EH (cell line): ENCODE results near the gene TEX38.
"Not testable (repeated sequence)": the region's sequence is repeated elsewhere in the genome, so short reads cannot be mapped to it uniquely, and the experiment has no call there.

Experiments used
- DNase-seq: peaks from one replicate; pipeline ENCODE4 v3.0.0-alpha.2; 2015; ENCODE audit warnings: low read depth

The TEX38 gene

DNA sequence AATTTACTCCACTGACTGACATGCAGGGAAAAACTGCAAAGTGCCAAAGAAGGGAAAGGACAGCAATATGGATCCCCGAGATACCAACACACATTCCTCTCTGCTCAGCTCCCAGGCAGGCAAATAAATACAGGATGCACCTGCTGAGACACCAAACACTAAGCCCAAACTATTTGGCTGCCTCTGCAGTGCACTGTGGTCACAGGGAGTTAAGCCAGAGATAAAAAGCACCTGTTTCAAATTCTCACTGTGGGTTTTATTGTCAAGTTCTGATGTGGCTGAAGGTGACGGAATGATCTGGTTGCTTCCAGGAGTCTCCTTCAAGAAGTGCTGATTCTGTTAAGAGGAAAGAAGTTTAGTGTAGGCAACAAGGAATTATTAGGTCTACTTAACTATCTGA lies 17.7 kb downstream of the TEX38 start:
- DNase-seq, result no peak

DNA sequence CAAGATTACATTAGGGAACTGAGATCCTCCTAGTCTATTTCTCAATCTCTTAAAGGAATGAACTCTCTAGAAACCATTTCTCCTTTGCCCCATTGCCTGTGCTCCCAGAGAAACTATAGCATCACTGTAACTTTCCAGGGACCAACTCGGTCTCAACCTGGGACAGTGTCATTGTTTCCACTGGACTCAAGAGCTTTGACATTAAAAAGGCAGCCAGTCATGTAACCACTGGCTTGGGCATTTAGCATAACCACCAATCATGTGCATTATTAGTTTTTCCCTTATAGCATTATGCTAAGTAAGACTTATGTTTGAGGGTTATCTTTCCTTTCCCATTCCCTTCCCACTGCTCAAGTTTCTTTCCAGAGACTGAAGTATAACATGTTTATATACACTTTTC lies 18.2 kb downstream of the TEX38 start:
- DNase-seq, result no peak

DNA sequence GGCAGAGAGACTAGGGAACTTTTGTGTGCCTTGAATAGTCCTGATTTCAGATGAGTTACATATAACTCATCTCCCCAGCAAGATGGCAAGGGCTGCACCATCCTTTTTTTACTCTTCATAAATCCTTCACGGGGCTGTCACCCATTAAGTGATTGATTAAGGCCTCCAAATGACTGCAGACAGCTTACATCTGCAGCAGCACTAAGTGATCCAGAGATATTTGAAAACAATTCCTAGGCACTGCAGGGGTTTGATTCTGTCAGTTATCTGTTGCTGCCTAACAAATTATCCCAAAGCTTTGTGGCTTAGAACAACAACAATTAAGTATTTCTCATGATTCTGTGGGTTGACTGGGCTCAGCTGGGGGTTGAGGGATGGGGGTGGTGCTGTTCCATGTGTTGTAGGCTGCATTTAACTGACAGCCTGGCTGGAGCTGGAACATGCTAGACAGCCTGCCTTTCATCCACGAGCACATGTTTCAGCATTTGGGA lies 19.3 kb downstream of the TEX38 start:
- peak; percentile 35 for DNase-seq

DNA sequence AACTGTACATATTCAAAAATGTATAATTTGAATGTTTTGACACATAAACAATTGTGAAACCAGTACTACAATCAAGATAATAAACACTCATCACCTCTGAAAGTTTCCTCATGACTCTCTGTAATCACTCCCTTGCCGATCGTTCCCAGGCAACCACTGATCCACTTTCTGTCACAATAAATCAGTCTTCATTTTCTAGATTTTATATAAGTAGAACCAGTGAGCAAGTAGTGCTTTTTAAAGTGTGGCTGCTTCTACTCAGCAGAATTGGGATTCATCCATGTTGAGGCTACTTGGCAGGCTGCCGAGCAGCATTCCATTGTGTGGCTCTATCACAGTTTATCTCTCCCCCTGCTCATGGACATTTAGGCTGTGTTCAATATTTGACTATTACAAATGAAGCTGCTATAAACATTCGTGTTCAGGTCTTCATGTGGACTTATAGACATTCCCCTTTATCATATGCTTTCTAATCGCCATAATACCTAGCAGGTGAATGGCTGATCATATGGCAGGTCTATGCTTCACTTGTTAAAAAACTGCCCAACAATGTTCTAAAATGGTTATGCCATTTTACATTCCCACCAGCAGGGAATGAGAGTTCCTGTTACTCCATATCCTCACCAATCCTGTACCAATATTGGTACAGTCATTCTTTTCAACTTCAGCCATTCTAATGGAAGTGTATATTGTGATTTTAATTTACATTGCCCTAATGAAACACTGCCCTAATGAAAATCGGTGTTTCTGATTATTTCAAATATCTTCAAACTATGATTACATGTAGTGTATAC lies 20.5 kb downstream of the TEX38 start:
- DNase-seq, result peak; percentile 34

DNA sequence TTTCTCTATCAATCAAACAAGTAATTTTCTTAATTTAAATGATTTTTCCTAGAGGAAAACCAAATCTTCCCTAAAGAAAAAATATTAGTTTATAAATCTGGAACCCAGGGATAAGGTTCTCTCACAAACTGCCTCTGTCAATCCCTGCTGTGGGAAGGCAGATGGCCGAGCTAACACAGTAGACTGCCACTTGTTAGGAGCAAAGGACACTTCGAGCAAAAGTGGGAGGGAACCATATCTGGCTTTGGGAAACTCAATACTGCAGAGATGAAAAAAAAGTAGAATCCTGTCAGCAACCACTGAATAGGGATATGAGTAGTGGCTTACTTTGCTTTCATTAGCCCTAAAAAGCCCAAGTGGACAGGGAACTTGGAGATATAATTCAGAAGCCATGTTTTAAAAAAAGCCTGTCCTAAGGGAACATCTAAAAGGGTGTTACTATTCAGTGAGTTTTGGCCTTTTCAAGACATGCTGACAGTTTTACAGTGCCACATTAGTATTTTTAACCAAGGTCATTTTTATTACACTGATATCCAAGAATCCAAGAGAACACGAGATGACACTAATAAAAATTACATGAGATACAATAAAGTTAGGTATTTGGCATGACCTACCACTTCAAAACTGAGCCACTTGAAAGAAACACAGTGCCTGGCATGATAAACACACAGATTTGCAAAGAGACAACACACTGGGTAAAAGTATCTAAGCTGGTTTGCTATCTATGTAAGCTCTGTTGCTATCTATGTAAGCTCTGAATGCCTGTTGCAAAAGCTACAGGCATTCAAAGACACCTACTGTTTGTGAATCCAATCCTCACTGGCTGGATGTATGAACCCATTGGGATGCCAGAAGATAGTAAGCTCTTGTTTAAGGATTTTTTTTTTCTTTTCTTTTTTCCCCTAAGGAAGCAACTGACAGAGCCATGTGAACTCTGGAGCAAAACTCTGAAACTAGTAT lies 21.4 kb downstream of the TEX38 start:
- peak; percentile 29 for DNase-seq

DNA sequence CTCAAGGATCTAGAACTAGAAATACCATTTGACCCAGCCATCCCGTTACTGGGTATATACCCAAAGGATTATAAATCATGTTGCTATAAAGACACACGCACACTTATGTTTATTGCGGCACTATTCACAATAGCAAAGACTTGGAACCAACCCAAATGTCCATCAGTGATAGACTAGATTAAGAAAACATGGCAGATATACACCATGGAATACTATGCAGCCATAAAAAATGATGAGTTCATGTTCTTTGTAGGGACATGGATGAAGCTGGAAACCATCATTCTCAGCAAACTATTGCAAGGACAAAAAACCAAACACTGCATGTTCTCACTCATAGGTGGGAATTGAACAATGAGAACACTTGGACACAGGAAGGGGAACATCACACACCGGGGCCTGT lies 23.0 kb downstream of the TEX38 start:
- not testable (repeated sequence) for DNase-seq

DNA sequence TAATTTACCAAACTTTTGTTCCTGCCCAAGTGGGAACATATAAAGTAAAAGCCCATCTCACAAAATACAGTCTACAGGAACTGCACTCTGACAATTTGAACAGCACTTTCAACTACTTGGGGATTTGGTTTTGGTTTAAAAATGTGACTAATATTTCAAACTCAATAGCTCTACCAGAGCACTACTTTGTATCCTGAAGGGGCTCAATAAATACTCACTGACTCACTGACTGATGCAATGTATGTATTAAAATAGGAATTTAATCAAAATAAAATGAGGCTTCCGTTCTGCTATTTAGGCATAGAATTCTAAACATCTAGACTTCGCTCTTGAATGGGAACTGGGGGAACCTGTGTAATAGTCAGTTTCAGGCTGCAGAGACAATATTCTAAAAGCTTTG lies 25.4 kb downstream of the TEX38 start:
- DNase-seq, result peak; percentile 26

DNA sequence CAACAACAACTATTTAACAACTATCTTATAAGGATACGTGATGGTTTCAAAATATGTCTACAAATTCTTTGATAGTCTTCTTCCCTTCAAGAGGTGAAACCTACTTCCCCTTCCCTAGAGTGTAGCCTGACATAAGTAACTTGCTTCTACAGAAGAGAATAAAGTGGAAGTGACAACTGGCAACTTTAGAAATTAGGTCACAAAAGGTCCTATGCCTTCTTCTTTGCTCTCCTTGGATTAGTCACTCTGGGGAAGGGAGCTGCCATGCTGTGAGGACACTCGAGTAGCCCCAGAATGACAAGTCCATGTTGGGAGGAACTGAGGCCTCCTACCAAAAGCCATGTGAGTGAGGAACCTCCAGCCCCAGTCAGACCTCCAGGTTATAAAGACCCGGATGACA lies 28.0 kb downstream of the TEX38 start:
- DNase-seq, result no peak

DNA sequence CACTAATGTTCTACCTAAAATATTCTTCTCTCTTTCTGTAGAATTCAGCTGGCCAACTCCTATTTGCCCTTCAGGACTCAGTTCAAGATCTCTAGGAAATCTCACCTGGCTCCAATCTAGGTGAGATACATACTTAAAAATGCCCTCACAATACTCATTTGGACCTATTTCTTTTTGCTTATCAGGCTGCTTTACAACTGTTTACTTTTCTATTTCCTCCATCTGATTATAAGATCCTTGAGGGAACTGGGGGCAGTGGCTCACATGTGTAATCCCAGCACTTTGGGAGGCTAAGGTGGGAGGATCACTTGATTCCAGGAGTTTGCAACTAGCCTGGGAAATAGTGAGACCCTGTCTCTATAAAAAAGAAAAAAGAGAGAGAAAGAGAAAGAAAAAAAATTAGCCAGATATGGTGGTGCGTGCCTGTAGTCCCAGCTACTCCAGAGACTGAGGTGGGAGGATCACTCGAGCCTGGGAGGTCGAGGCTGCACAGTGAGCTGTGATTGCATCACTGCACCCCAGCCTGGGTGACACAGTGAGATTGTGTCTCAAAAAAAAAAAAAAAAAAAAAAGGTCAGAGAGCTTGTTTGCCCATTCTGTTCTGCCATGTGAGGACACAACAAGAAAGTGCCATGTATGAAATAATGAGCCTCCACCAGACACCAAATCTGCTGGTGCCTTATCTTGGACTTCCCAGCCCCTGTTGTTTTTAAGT lies 32.4 kb downstream of the TEX38 start:
- DNase-seq, result no peak

DNA sequence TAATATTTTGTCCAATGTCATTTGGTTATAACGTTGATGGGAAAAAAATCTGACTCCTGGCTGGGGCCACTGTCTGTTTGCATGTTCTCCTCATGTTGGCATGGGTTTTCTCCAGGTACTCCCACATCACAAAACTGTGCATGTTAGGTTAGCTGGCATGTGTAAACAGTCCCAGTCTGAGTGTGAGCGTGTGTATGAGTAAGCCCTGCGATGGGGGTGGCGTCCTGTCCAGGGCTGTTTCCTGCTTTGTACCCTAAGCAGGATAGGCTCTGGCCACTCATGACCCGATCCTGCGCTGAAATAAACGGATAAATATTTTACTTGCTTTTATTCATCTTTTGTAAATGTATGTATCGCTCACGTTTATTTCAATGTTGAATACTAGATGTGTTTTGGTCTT lies 33.8 kb downstream of the TEX38 start:
- DNase-seq, result no peak

DNA sequence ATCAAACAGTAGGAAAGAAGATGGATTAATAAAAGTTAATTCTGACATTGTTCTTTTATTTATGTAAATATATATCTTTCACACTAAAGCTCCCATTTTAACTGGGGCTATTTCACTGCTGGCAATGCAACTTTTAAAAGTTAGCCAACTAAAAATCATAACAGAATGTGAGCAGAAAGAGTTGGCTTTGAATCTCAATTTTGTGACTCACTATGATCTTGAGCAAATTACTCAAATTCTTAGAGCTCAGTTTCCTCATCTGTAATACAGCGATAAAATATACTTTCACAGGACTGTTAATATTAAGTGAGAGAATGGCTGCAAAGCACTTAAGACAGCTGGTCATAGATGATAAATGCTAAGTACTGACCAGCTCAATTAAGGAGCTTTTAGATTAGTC lies 36.5 kb downstream of the TEX38 start:
- no peak for DNase-seq

DNA sequence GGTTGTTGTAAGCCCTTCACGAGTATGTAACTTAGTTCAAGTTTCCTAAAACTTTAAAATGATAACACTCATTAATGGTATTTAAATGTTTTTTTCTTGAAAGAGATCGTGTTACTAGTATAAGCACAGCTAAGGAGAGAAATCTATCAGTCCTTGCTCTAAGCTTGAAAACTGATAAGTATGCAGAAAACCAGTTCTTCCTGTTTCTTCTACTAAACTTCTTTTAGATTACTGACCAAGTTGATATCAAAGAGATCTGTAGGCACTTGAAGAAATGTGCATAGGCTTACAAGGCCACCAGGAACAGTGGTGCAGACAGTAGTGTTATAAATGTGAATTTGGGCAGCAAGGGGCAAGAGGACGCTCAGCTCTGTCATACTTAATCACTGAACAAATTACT lies 43.3 kb downstream of the TEX38 start:
- no peak for DNase-seq

DNA sequence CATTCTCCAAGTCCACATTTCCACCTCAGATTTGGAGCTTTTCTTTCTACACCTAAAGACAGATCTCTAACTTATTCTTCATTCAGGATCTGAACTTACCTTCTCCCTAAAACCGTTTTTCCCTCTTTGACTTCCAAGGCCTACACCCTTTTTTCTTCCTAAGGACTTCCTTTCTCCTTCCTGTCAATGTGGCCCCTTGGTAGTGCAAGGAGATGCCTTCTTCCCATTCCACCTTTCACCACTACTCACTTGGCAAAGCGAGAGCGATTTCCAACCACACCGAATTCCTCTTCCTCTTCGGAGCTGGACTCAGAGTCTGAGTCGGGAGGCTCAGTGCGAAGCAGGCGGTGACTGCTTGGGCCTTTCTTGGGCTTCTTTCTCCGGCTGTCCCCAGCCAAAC lies 46.0 kb downstream of the TEX38 start:
- peak; percentile 4 for DNase-seq

DNA sequence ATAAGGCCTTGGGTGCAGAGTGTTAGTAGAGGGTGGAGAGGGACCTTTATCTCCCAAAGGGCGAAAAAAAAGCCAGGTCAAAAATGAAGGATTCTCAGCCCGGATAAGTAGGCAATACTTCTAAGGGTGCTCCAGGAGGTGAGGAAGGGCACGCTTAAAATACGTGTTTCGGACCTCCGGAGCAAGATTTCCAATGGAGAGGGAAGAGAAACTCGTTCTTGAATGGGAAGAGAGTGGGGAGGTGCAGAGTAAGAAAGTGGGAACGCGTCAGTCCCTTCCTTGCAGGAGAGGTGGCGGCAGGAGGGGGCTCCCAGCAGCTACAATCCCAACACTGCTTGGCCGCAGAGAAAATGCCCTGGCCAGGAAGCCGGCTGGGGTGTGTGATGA lies 46.7 kb downstream of the TEX38 start:
- DNase-seq, result peak; percentile 26

DNA sequence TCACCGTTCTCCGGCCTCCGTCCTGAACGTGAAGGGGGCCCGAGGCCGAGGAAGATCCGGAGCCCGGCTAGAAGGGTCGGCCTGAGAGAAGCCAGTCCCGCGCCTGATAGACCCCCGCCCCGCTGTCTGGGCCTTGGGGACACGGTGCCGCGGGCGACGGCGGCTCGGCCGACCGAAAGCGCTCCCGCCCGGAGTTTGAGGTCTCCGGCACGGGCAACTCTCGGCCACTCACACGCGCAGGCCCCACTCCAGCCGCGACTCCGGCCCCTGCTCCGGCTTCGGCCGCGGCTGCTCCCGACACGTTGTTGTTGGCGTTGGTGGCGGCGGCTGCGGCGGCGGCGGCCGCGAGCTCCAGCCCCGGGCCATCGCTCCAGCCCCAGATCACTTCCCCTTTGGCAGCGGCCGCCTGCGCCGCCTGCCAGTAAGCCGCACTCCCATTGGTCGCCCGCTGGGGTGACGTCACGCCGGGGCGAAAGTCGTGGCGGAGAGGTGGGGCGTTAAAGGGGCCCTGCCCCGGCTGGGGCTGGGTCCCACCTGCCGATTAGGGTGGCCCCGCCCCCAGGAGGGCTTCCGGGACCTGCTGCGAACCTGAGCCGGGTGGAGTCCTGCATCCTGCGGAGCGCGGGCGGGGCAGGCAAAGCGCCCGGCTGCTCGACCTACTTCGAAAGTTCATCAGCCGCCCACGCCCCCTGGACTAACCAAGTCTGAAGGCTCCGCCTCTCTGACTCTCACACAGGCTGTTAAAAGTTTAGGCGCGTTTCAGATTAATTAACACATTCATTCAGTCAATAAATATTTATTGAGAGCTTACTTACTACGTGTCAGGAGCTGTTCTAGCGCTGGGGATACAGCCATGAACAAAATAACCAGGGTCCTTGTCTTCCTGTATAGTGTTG lies 47.3 kb downstream of the TEX38 start, which contains the start of gene EFCAB14:
Gene EFCAB14 (minus strand): TSS at position 388 of the 896 bp plus-strand sequence. CDS start 1,027 bp downstream, outside the sequence.
- peak; percentile 89 for DNase-seq

DNA sequence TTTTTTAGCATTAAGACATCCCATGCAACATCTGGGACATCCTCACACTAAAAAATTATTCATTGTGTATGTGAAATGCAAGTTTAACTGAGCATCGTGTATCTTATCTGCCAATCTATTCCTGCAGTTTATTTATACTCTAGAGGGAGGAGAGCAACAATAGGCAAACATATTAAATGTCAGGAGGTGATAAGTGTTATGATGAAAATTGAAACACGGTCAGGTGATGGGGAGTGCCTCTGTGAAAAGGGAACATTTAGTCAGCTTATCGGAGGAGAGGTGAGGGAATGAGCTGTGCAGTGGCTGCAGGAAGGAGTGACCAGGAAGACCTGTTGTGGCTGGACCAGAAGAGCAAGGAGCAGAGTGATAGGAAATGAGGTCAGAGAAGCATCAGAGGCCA lies 48.0 kb downstream of the TEX38 start:
- DNase-seq, result no peak

DNA sequence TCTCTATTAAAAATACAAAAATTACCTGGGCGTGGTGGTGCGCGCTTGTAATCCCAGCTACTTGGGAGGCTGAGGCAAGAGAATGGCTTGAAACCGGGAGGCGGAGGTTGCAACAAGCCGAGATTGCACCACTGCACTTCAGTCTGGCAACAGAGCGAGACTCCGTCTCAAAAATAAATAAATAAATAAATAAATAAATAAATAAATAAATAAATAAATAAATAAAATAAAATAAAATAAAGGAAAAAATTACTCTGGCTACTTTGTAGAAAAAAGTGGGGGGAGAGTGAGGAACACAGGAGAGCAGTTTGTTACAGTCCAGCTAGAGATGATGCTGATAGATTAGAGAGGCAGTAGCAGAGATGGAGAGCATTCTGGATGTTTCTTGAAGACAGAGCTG lies 48.7 kb downstream of the TEX38 start:
- DNase-seq, result not testable (repeated sequence)

DNA sequence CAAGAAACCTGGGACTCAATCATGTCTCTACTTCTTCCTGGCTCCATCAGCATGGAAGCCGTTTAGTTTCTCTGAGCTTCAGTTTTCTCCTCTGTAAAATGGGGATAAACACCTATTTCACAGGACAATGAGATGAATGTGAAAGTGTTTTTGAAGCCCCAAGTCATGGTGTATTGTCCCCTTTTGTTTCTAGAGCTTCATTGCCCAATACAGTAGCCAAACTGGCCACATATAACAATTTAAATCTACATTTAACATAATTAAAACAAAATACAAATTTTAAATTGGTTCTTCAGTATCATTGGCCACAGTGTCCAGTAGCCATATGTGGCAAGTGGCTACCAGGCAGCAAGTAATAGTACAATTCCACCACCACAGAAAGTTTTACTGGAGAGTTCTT lies 49.5 kb downstream of the TEX38 start:
- no peak for DNase-seq

DNA sequence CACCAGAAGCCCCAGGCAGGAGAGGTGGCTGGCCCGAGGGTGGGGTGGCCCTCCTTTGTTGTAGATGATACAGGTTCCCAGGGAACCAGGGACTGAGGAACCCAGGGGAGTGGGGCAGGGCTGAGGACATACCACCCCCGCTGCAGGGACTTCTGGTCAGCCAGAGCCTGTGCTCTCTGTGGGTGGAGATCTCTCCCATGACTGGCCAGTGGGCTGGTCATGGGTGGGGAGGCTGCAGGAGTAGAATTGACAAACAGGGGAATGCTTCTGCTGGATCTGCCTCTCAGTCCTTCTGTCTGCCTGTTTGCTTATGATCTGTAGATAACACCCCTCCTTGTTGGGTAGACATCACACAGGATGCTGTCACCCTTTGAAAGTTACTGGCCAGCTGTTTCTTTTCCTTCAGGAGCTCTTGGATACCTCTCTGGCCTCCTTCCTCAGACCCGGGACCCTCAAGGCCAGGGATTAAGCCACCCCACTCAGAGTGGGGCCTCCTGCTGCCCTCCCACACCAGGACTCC lies 50.1 kb downstream of the TEX38 start:
- DNase-seq, result no peak
